ENCODE data around the gene IFITM2.
"Not testable (repeated sequence)": the region's sequence is repeated elsewhere in the genome, so short reads cannot be mapped to it uniquely, and the experiment has no call there.

DNA sequence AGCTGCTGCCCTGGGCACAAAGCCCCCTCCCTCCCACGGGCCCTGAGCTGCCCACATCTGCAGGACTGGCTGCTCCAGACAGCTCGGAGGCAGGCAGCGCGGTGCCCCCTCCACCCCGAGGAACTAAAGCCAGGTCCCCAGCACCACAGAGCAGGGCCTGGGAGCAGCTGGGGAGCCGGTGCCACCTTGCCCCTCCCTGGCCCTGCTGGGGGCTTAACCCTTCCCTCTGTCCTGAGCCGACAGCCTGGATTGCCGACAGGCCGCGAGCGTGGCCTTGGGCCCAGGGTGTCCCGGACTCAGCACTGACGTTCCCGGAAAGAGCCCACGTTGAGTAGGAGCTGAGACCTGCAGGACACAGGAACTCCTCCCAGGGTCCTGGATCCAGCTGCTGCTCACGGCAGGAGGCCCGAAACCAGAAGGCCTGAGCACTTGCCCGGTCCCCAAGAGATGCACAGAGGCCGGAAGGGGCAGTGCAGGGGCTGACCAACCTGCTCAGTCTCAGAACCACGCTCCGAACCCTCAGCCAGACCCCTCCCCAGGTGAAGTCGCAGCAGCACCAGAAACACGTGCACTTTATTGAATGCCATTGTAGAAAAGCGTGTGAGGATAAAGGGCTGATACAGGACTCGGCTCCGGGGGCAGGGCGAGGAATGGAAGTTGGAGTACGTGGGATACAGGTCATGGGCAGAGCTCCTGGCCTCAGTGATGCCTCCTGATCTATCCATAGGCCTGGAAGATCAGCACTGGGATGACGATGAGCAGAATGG is 11.7 kb downstream of the IFITM2 start:
- TF ChIP-seq, protein P1, sequence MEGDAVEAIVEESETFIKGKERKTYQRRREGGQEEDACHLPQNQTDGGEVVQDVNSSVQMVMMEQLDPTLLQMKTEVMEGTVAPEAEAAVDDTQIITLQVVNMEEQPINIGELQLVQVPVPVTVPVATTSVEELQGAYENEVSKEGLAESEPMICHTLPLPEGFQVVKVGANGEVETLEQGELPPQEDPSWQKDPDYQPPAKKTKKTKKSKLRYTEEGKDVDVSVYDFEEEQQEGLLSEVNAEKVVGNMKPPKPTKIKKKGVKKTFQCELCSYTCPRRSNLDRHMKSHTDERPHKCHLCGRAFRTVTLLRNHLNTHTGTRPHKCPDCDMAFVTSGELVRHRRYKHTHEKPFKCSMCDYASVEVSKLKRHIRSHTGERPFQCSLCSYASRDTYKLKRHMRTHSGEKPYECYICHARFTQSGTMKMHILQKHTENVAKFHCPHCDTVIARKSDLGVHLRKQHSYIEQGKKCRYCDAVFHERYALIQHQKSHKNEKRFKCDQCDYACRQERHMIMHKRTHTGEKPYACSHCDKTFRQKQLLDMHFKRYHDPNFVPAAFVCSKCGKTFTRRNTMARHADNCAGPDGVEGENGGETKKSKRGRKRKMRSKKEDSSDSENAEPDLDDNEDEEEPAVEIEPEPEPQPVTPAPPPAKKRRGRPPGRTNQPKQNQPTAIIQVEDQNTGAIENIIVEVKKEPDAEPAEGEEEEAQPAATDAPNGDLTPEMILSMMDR (conservative IDR thresholded peaks at IDR 0.05 in 1 of 2, IDR thresholded peaks at IDR 0.05 in 1 of 2; ENCODE audit: low read depth in 1 of 2, low read length in 2 of 2), result not testable (repeated sequence)
- not testable (repeated sequence) for TF ChIP-seq EZH2 (IDR thresholded peaks at IDR 0.05; ENCODE audit: low read length, missing control alignments)

Data from fibroblast of lung (primary cell).